HG03097 (cell line): ENCODE results near the gene TMEM14A.

Source experiments
- ATAC-seq: cut with Tn5 transposase; IDR thresholded peaks from one replicate; pipeline ENCODE4 v1.9.1; 2021; ENCODE audit not compliant: unreplicated experiment, low FRiP score

TMEM14A gene, protein sequence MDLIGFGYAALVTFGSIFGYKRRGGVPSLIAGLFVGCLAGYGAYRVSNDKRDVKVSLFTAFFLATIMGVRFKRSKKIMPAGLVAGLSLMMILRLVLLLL

GRCh38 chr6:52670502-52671409 lies at the start of gene TMEM14A:
Gene TMEM14A (plus strand): TSS chr6:52671113. CDS start chr6:52677103, 5,990 bp downstream.
- peak; percentile 98 for ATAC-seq

- no peak for ATAC-seq
These were observed 49.3 kb upstream of the TMEM14A start for GRCh38 chr6:52621631-52622030.

GRCh38 chr6:52622810-52623209 lies 48.1 kb upstream of the TMEM14A start:
- ATAC-seq: no peak

GRCh38 chr6:52632011-52632410 lies 38.9 kb upstream of the TMEM14A start:
- no peak for ATAC-seq

DNA sequence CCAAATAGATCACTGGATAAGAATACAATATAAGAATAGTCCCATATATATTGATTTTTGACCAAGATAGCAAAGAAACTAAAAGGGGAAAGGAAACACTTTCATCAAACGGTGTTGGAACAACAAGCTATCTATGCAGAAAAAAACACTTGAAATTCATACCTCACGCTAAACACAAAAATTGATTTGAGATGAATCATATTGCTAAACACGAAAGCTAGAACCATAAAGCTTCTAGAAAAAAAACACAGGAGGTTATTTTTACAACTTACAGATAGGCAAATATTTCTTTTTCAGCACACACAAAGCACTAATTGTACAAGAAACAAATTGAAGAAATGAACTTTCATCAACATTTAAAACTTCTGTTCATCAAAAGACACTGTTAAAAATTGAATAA lies 36.7 kb upstream of the TMEM14A start:
- no peak for ATAC-seq

DNA sequence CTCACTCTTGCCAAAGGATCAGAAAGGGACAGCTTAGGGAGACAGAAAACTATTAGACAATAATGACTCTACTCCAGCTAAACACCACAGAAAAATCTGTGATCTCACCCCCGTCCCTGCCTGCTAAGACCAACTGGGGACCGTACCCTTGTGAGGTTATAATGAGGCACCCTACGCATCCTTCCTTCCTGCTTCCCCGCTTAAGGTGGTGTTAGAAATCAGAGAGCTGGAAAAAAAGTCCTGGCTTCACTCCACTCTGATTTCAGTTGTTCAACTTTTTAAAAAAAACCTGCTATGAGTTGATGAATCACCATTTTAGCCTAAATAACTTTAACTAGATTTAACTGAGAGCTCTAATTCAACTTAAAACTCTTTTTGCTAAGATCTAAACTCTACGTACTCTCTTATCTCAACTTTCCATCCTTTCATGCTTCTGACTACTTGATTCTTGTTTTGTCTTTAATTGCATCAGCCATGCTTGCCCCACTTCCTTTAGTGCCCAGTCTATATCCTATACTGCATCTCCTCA lies 35.8 kb upstream of the TMEM14A start:
- ATAC-seq: no peak

- no peak for ATAC-seq
These were observed 34.1 kb upstream of the TMEM14A start for GRCh38 chr6:52636830-52637229.

GRCh38 chr6:52639493-52639892 lies 31.4 kb upstream of the TMEM14A start:
- no peak for ATAC-seq

DNA sequence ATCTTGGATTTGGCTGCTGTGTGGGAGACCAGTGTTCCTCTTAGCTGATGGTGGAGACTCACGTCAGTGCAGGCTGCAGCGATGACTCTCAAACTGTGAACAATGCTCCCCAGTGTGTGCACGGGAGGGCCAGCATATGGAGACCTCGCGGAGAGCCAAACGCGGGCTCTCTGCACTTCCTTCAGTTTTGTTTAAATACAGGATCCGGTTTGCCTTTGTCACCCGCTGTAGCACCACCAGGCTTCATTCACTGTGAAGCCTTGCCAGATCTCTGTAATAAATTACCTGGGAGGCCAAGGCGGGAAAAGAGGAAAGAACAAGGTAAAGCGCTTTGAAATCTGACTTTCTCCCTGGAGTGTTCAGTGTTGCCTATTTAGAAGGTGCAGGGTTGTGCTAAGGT lies 30.7 kb upstream of the TMEM14A start:
- ATAC-seq: no peak

DNA sequence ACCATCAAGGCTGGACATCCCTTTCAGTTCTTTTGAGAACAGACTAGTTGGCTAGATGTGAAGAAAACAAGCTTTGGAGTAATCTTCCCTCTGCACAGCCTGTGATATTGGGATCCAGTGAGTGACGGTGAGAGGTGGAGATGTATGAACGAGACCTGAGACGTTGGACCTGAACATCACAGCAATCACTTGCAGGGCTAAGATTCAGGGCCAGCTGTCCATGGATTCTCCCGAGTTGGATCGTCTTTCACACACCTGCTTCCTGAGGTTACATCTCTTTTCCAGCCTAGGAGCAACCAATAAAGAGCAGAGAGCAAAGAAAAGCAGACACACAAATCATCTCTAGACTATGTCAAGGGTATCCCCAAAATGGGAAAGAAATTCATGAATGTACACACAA lies 30.0 kb upstream of the TMEM14A start:
- no peak for ATAC-seq

GRCh38 chr6:52641388-52641787 lies 29.5 kb upstream of the TMEM14A start:
- ATAC-seq: no peak

GRCh38 chr6:52641826-52642225 lies 29.1 kb upstream of the TMEM14A start:
- no peak for ATAC-seq

GRCh38 chr6:52642368-52642767 lies 28.5 kb upstream of the TMEM14A start:
- ATAC-seq: no peak

- no peak for ATAC-seq
These were observed 27.8 kb upstream of the TMEM14A start for GRCh38 chr6:52643158-52643557.

GRCh38 chr6:52644253-52644652 lies 26.7 kb upstream of the TMEM14A start:
- ATAC-seq: no peak

DNA sequence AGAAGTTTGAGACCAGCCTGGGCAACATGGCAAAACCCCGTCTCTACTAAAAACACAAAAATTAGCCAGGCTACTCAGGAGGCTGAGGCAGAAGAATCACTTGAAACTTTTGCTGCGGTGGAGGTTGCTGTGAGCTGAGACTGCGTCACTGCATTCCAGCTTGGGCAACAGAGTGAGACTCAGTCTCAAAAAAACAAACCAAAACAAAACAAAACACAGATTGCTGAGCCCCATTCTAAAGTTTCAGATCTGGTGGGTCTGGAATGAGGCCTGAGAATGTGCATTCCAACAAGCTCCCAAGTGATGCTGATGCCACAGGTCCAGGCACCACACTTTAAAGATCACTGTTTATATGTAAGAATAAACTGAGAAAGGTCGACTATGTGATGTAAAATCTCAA lies 24.9 kb upstream of the TMEM14A start:
- ATAC-seq: no peak

DNA sequence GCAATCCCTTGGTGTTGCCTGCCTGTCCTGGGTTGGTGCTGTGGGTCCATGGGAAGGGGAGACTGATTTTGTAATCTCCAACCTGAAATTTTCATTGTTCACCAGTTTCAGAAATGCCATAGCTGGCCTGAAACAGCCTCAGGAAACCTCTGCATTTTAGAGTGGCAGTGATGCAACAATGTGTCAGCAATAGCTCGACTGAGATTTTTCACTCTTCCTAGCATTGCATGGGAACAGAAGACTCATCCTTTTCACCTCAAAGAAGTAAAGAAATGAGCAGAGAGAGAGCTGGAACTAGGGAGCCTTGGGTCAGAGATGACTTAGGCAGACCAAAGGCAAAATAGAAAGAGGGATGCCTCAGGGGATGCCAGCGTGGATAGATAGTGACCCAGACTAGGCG lies 23.7 kb upstream of the TMEM14A start:
- no peak for ATAC-seq

DNA sequence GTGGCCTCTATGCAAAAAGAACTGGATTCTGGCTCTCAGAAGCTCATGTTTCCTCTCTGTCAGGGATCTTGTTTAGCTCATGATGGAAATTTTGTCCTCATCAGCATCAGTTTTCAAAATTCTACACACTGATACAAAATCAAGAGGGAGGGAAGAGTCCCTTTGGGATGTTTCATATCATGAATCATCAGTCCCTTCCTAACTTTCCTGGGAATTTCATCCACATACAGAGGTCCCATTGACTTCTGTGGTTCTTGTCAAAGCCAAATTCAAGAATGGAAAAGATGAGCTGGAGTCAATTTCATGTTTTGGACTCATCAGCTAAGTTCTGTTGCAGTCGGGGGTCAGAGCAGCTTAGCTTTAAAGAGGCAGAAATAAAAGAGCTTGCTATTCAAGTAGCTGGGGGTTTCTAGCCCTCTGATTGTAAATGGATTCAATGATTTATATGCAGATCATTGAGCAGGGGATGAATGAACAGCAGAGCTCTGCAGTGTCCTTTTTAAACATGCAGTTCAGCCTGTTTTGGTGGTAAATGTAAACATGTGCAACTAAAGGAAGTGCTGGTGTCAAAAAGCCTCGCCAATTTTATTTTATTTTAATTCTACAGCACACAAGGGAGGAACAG lies 21.3 kb upstream of the TMEM14A start:
- ATAC-seq: no peak

GRCh38 chr6:52650941-52651340 lies 20.0 kb upstream of the TMEM14A start:
- no peak for ATAC-seq

- ATAC-seq: no peak
These were observed 17.8 kb upstream of the TMEM14A start for GRCh38 chr6:52653151-52653550.

DNA sequence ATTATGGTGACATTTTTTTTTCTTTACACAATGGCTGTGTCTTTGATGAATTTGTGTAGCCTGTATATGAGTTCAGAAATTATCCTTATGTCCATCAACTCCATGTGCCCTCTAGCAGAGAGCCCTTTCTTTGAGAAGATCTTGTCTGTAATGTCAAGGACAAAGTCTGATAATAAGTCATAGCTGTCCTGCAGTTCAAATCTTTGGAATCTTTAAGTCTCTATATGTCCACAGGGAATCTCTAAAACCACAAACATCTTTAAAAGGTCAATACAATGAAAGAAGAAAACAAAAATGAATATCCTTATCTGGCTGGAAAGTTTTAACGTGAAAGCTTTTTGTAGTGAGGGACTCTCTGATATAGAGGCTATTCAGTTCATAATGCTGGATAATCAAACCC lies 16.9 kb upstream of the TMEM14A start:
- ATAC-seq: no peak

DNA sequence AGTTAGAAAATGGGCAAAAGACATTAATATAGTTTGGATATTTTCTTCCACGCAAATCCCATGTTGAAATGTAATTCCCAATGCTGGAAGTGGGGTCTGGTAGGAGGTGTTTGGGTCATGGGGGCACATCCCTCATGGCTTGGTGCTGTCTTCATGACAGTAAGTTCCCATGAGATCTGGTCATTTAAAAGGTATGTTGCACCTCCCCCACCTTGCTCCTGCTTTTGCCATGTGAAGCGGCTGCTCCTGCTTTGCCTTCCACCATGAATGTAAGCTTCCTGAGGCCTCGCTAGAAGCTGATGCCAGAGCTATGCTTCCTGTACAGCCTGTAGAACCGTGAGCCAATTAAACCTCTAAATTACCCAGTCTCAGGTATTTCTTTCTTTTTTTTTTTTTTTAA lies 16.3 kb upstream of the TMEM14A start:
- ATAC-seq: no peak
